Measurements from ENCODE around the gene NUP188. TPM values are rescaled to one million over a fixed set of nuclear protein-coding genes. Genes with fewer than 3 reads are reported as not detected.

Gene NUP188
- total RNA-seq, 1 experiment from 2014 or later = 98.9 TPM

DNA sequence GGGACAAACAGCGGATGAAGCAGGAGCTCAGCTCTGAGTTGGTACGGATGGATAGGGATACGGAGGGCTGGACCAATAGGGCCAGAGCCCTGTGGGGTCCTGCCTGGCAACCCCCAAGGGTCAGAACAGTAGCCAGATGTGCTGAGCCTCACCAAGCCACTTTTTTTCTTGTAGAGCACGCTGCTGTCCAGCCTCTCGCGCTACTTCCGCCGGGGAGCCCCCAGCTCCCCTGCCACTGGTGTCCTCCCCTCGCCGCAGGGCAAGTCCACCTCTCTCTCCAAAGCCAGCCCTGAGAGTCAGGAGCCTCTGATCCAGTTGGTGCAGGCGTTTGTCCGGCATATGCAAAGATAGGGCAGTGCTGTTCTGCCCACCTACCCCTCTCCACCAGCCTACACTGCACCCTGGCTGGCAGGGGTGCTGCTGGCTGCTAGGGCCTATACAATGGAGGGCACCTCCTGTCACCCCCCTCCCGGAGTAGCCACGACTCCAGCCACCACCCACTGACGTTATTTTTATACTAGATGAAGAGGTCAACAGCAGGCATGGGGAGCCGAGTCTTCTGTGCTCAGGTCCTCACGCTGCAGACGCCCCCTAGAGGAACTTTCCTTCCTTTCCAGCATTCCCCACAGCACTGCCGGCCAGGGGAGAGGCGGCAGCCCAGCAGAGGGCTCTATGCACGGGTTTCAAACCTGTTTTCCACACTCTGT is 59.0 kb downstream of the NUP188 start:
- peak; percentile 86 for ATAC-seq
- H3K27ac Mint-ChIP-seq = peak overlapping the region; percentile 82; the same call in 1 of the 2 replicates
- no peaks in the 10 kb centered on the region for H3K9me3 Mint-ChIP-seq
- H3K27me3 Mint-ChIP-seq (ENCODE audit: low read depth) = no peaks in the 10 kb centered on the region
- TF ChIP-seq NR3C1 (CRISPR knock-in tag; conservative IDR thresholded peaks at IDR 0.05; ENCODE audit: low read depth) (no peak), NFYB (CRISPR knock-in tag; conservative IDR thresholded peaks at IDR 0.05; ENCODE audit: low read depth) (no peak), ZNF138 (CRISPR knock-in tag; conservative IDR thresholded peaks at IDR 0.05) (no peak), ESRRA (CRISPR knock-in tag; IDR thresholded peaks at IDR 0.05; ENCODE audit: borderline replicate concordance) (no peak), EMX1 (CRISPR knock-in tag; IDR thresholded peaks at IDR 0.05) (no peak), TEAD1 (CRISPR knock-in tag; IDR thresholded peaks at IDR 0.05) (0 out of 2 replicates have a peak, but pooled peaks have one; percentile 14), ZNF317 (CRISPR knock-in tag; IDR thresholded peaks at IDR 0.05; ENCODE audit: borderline replicate concordance, low read depth) (no peak), ETV6 (CRISPR knock-in tag; IDR thresholded peaks at IDR 0.05) (no peak), OVOL2 (CRISPR knock-in tag; IDR thresholded peaks at IDR 0.05; ENCODE audit: borderline replicate concordance) (no peak)
- TF ChIP-seq, protein P1, sequence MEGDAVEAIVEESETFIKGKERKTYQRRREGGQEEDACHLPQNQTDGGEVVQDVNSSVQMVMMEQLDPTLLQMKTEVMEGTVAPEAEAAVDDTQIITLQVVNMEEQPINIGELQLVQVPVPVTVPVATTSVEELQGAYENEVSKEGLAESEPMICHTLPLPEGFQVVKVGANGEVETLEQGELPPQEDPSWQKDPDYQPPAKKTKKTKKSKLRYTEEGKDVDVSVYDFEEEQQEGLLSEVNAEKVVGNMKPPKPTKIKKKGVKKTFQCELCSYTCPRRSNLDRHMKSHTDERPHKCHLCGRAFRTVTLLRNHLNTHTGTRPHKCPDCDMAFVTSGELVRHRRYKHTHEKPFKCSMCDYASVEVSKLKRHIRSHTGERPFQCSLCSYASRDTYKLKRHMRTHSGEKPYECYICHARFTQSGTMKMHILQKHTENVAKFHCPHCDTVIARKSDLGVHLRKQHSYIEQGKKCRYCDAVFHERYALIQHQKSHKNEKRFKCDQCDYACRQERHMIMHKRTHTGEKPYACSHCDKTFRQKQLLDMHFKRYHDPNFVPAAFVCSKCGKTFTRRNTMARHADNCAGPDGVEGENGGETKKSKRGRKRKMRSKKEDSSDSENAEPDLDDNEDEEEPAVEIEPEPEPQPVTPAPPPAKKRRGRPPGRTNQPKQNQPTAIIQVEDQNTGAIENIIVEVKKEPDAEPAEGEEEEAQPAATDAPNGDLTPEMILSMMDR (IDR thresholded peaks at IDR 0.05) = peak; percentile 74
- TF ChIP-seq, protein P2, sequence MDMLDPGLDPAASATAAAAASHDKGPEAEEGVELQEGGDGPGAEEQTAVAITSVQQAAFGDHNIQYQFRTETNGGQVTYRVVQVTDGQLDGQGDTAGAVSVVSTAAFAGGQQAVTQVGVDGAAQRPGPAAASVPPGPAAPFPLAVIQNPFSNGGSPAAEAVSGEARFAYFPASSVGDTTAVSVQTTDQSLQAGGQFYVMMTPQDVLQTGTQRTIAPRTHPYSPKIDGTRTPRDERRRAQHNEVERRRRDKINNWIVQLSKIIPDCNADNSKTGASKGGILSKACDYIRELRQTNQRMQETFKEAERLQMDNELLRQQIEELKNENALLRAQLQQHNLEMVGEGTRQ (CRISPR knock-in tag; IDR thresholded peaks at IDR 0.05) = no peak
- TF ChIP-seq, protein P3, sequence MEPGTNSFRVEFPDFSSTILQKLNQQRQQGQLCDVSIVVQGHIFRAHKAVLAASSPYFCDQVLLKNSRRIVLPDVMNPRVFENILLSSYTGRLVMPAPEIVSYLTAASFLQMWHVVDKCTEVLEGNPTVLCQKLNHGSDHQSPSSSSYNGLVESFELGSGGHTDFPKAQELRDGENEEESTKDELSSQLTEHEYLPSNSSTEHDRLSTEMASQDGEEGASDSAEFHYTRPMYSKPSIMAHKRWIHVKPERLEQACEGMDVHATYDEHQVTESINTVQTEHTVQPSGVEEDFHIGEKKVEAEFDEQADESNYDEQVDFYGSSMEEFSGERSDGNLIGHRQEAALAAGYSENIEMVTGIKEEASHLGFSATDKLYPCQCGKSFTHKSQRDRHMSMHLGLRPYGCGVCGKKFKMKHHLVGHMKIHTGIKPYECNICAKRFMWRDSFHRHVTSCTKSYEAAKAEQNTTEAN (CRISPR knock-in tag; IDR thresholded peaks at IDR 0.05) = no peak
- H3K4me1 Mint-ChIP-seq = 0 out of 2 replicates have a peak, but pooled peaks cover 2% of the 10 kb centered on the region
- ChIA-PET CTCF (interaction anchor here (0.5 to 1.8 kb wide), 7 partner anchors 13 to 188 kb away, joined by 3 to 11 read pairs (median 4); partner anchors contain the start of genes ENDOG and SH3GLB2), POLR2A (no interaction called here)
- no peak overlapping the region for H3K4me3 Mint-ChIP-seq
- H3K36me3 Mint-ChIP-seq = peaks cover 40% of the 10 kb centered on the region
- DNase-seq (ENCODE audit: low spot score) = peak; percentile 80

DNA sequence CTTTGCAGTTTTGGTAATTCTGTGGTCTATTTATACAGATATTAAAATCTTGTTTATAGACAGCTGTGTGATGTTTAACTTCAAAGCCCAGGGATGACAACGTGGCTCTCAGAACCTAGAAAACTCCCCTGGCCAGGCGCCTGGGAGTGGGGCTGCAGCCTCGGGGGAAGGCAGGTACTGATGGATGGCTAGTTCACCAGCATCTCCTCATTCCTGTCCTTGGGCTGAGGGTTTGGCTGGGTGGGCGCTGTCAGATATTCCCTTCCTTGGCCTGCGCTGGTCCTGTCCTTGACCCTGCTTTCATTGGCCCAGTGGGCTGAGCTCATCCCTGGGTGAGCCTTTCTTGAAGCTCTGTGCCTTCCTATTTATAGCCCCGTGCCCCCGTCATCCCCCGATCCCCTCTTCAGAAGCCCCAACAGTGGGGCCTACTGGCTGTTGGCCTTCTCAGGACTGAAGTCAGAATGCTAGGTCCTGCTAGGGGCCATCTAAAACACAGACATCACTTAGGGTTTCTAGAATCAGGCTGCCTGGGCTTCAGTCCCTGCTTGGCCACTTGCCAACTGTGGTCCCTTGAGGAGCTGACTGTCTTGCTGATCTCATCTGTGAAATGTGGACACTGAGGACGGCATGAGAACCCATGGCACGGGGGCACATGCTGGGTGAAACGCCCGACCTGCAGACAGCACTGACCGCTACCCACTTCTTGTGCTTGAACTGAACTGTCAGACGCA is 59.7 kb downstream of the NUP188 start:
- no peaks in the 10 kb centered on the region for H3K27me3 Mint-ChIP-seq (ENCODE audit: low read depth)
- TF ChIP-seq, protein P4, sequence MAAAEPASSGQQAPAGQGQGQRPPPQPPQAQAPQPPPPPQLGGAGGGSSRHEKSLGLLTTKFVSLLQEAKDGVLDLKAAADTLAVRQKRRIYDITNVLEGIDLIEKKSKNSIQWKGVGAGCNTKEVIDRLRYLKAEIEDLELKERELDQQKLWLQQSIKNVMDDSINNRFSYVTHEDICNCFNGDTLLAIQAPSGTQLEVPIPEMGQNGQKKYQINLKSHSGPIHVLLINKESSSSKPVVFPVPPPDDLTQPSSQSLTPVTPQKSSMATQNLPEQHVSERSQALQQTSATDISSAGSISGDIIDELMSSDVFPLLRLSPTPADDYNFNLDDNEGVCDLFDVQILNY (CRISPR knock-in tag; IDR thresholded peaks at IDR 0.05) = no peak
- TF ChIP-seq, protein P5, sequence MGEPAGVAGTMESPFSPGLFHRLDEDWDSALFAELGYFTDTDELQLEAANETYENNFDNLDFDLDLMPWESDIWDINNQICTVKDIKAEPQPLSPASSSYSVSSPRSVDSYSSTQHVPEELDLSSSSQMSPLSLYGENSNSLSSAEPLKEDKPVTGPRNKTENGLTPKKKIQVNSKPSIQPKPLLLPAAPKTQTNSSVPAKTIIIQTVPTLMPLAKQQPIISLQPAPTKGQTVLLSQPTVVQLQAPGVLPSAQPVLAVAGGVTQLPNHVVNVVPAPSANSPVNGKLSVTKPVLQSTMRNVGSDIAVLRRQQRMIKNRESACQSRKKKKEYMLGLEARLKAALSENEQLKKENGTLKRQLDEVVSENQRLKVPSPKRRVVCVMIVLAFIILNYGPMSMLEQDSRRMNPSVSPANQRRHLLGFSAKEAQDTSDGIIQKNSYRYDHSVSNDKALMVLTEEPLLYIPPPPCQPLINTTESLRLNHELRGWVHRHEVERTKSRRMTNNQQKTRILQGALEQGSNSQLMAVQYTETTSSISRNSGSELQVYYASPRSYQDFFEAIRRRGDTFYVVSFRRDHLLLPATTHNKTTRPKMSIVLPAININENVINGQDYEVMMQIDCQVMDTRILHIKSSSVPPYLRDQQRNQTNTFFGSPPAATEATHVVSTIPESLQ (CRISPR knock-in tag; IDR thresholded peaks at IDR 0.05) = no peak
- TF ChIP-seq SP1 (CRISPR knock-in tag; conservative IDR thresholded peaks at IDR 0.05) (no peak), ZBTB21 (CRISPR knock-in tag; IDR thresholded peaks at IDR 0.05; ENCODE audit: borderline replicate concordance) (no peak), KAT7 (CRISPR knock-in tag; IDR thresholded peaks at IDR 0.05; ENCODE audit: borderline replicate concordance) (no peak), IRF2 (CRISPR knock-in tag; IDR thresholded peaks at IDR 0.05; ENCODE audit: borderline replicate concordance, low read depth) (no peak)
- TF ChIP-seq, protein P6, sequence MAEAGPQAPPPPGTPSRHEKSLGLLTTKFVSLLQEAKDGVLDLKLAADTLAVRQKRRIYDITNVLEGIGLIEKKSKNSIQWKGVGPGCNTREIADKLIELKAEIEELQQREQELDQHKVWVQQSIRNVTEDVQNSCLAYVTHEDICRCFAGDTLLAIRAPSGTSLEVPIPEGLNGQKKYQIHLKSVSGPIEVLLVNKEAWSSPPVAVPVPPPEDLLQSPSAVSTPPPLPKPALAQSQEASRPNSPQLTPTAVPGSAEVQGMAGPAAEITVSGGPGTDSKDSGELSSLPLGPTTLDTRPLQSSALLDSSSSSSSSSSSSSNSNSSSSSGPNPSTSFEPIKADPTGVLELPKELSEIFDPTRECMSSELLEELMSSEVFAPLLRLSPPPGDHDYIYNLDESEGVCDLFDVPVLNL (CRISPR knock-in tag; IDR thresholded peaks at IDR 0.05; ENCODE audit: borderline replicate concordance, low read depth) = no peak
- TF ChIP-seq, protein P7, sequence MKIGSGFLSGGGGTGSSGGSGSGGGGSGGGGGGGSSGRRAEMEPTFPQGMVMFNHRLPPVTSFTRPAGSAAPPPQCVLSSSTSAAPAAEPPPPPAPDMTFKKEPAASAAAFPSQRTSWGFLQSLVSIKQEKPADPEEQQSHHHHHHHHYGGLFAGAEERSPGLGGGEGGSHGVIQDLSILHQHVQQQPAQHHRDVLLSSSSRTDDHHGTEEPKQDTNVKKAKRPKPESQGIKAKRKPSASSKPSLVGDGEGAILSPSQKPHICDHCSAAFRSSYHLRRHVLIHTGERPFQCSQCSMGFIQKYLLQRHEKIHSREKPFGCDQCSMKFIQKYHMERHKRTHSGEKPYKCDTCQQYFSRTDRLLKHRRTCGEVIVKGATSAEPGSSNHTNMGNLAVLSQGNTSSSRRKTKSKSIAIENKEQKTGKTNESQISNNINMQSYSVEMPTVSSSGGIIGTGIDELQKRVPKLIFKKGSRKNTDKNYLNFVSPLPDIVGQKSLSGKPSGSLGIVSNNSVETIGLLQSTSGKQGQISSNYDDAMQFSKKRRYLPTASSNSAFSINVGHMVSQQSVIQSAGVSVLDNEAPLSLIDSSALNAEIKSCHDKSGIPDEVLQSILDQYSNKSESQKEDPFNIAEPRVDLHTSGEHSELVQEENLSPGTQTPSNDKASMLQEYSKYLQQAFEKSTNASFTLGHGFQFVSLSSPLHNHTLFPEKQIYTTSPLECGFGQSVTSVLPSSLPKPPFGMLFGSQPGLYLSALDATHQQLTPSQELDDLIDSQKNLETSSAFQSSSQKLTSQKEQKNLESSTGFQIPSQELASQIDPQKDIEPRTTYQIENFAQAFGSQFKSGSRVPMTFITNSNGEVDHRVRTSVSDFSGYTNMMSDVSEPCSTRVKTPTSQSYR (CRISPR knock-in tag; IDR thresholded peaks at IDR 0.05) = peak; percentile 42; the same call in 1 of the 2 replicates
- TF ChIP-seq, protein P8, sequence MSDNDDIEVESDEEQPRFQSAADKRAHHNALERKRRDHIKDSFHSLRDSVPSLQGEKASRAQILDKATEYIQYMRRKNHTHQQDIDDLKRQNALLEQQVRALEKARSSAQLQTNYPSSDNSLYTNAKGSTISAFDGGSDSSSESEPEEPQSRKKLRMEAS (CRISPR knock-in tag; IDR thresholded peaks at IDR 0.05) = no peak
- no peak for DNase-seq (ENCODE audit: low spot score)

More for the DNA sequence above, 59.7 kb downstream of the NUP188 start:
- ATAC-seq = peak; percentile 2; the same call in 1 of the 2 replicates
- ChIA-PET CTCF (interaction anchor here (0.5 to 2.5 kb wide), 4 partner anchors 21 to 189 kb away, joined by 3 to 11 read pairs (median 4); partner anchors contain the start of genes ENDOG and SH3GLB2), POLR2A (no interaction called here)
- H3K9me3 Mint-ChIP-seq = no peaks in the 10 kb centered on the region
- H3K27ac Mint-ChIP-seq = peak overlapping the region; percentile 61; the same call in 1 of the 2 replicates
- no peak overlapping the region for H3K4me3 Mint-ChIP-seq
- 0 out of 2 replicates have a peak, but pooled peaks cover 2% of the 10 kb centered on the region for H3K4me1 Mint-ChIP-seq
- H3K36me3 Mint-ChIP-seq = peaks cover 33% of the 10 kb centered on the region

Measured in WTC11 (cell line).